ENCODE measurements around the gene RAB6B. TPM values are rescaled to one million over a fixed set of nuclear protein-coding genes. Genes with fewer than 3 reads are reported as not detected.

RAB6B gene
- total and polyA plus RNA-seq, 2 of the 8 experiments (the other 6 are each of a cell fraction or from before 2014, with no cell fraction given): 7.9 to 15.6 TPM

DNA sequence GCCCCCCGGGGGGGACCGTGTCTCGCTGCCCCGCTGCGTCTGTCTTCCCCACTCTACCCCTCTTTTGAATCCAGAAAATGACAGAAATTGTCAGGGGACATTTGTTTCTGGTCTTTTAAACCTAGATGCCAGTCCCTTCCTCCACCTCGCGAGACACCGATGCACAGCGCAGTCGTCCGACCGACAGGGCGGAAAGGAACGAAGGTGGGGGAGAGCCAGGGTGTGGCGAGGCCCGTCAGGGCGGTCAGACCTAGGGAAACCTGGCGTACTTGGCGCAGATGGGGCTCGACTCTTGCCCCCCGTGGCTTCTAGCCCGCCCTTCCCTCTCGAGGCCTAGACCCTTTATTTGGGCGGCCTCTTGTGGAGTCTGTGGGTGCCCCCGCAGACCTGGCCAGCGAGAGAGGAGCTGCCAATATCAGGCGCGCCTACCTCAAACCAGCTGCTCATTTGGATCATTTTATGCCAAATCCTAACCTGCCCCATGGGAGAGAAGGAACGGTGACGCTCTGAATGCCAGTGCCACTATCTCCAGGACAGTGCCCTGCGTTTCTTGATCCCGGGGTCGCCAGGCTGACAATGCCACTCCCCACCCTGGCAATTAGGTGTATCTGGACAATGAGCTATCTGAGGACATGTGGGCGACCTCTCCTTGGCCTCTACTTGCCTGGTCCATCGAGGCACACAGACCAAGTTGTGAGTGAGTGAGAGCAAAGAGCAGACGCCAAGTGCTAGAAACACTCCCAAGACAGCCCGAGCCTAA lies 500 bp upstream of the RAB6B start:
- Histone ChIP-seq H3K36me3 (ENCODE audit: control insufficient read depth in 2 of 4, insufficient read depth in 4 of 4, low read length in 3 of 4) (no peaks in the 10 kb centered on the region), H4K20me1 (replicated peaks in 1 of 2; ENCODE audit: control insufficient read depth in 1 of 2, insufficient read depth in 2 of 2, low read length in 2 of 2) (no peaks in the 10 kb centered on the region), H4K8ac (ENCODE audit: extremely low read depth, insufficient read depth, low read length) (peak overlapping the region; percentile 28), H3K27me3 (replicated peaks in 1 of 4; ENCODE audit: control insufficient read depth in 3 of 4, extremely low read depth in 1 of 4, insufficient read depth in 3 of 4, low read length in 3 of 4) (peaks cover 14 to 45% (median 34%) of the 10 kb centered on the region in 4 experiments), H3K4ac (replicated peaks; ENCODE audit: insufficient read length, low read depth, low read length) (no peak overlapping the region), H2BK20ac (ENCODE audit: low read length) (no peak overlapping the region), H3K9ac (replicated peaks in 1 of 4; ENCODE audit: extremely low read depth in 1 of 4, low read depth in 3 of 4, low read length in 3 of 4) (peak overlapping the region in 1 of 4 experiments; percentile 50; a peak in 2 of 7 replicates), H3K79me1 (ENCODE audit: low read depth, low read length) (peaks cover 3% of the 10 kb centered on the region; the same call in 1 of the 2 replicates), H3K23me2 (ENCODE audit: low read depth, low read length) (peaks cover 18% of the 10 kb centered on the region), H3K27ac (ENCODE audit: low read depth, low read length) (no peak overlapping the region), H2BK120ac (replicated peaks; ENCODE audit: low read depth, low read length) (no peak overlapping the region), H3K23ac (ENCODE audit: insufficient read length) (no peak overlapping the region), H4K5ac (ENCODE audit: insufficient read length, low read depth, low read length) (peak overlapping the region; percentile 19), H3K4me3 (ENCODE audit: extremely low read depth in 1 of 4, insufficient read depth in 2 of 4, low read depth in 3 of 4, low read length in 4 of 4) (peak overlapping the region; percentile 71 to 94 (median 79)), H4K91ac (replicated peaks; ENCODE audit: insufficient read length, low read length) (no peak overlapping the region), H2AFZ (ENCODE audit: low read length) (peak overlapping the region; percentile 98), H2AK5ac (ENCODE audit: low read depth, low read length) (no peak overlapping the region), H3K14ac (ENCODE audit: insufficient read length) (no peak overlapping the region), H3K4me1 (replicated peaks in 1 of 4; ENCODE audit: control insufficient read depth in 3 of 4, insufficient read depth in 4 of 4, low read length in 3 of 4) (peaks cover 0 to 15% (median 9%) of the 10 kb centered on the region in 4 experiments; a peak in 6 of 7 replicates), H3K79me2 (ENCODE audit: control insufficient read depth in 1 of 2, insufficient read depth in 2 of 2, low read length in 2 of 2) (no peaks in the 10 kb centered on the region), H3K56ac (replicated peaks; ENCODE audit: insufficient read length, low read depth, low read length) (no peak overlapping the region), H3K9me3 (ENCODE audit: insufficient read depth in 2 of 2, low read depth in 1 of 2, low read length in 1 of 2) (no peaks in the 10 kb centered on the region), H3K4me2 (ENCODE audit: insufficient read depth in 1 of 2, low read depth in 2 of 2, low read length in 2 of 2) (peak overlapping the region; percentile 72 to 94), H2BK5ac (ENCODE audit: low read depth, low read length) (no peak overlapping the region), H2BK12ac (ENCODE audit: low read depth, low read length) (peak overlapping the region; percentile 28; the same call in 1 of the 2 replicates), H2BK15ac (ENCODE audit: low read length) (no peak overlapping the region; the same call in 1 of the 2 replicates), H3K18ac (ENCODE audit: extremely low read depth, low read length) (peak overlapping the region; percentile 60)
- ChIA-PET CTCF (ENCODE audit: partially characterized antibody) (interaction anchor here (1.0 to 3.3 kb wide), 9 partner anchors 10 to 317 kb away, joined by 3 to 14 read pairs (median 4); no protein-coding TSS in a partner anchor), POLR2A (ENCODE audit: partially characterized antibody) (interaction anchor here (1.0 to 2.0 kb wide), 4 partner anchors 10 to 74 kb away, joined by 3 to 5 read pairs (median 3); no protein-coding TSS in a partner anchor)
- no peak for FAIRE-seq
- no peak for DNase-seq (ENCODE audit: low read depth in 1 of 2, low spot score in 2 of 2)
- WGBS, 2 experiments (ENCODE audit: extremely low coverage in 1 of 2, insufficient coverage in 1 of 2, insufficient read length in 1 of 2, insufficient replicate concordance in 2 of 2, low coverage in 1 of 2, low lambda C conversion rate in 2 of 2, missing lambda C conversion rate in 1 of 2): 24% methylated on average over 24 of the region's 37 CpGs; no CpG with 5 or more reads in 1 of the 2 experiments
- TF ChIP-seq RAD21 (IDR thresholded peaks at IDR 0.05 in 1 of 2, conservative IDR thresholded peaks at IDR 0.05 in 1 of 2; ENCODE audit: low read depth in 2 of 2, low read length in 2 of 2) (peak; percentile 5 to 8; a peak in 1 of 4 replicates), SUZ12 (IDR thresholded peaks at IDR 0.05; ENCODE audit: low read length) (peak; percentile 60; the same call in 1 of the 2 replicates), CTBP2 (IDR thresholded peaks at IDR 0.05; ENCODE audit: borderline replicate concordance, insufficient read depth, insufficient read length, low read length) (no peak), SRF (IDR thresholded peaks at IDR 0.05; ENCODE audit: low read depth, low read length) (no peak), CHD2 (IDR thresholded peaks at IDR 0.05; ENCODE audit: low read length) (peak; percentile 64)

All from H1 (cell line).